Neural progenitor cell (in vitro differentiated cells): ENCODE data around the gene GABRA4.

Experiments
- CTCF ChIP-seq: fragments of 200-600 bp; sonication (generic); IDR thresholded peaks from 2 replicates; pipeline ENCODE4 v1.5.1; 2017; ENCODE audit warnings: antibody characterized with exemption, mild to moderate bottlenecking
- EZH2 ChIP-seq: fragments of 200-600 bp; sonication (generic); IDR thresholded peaks from 2 replicates; pipeline ENCODE4 v1.6.1; 2017; ENCODE audit warnings: antibody characterized with exemption, mild to moderate bottlenecking, moderate library complexity

- TF ChIP-seq CTCF: peak; percentile 71
- TF ChIP-seq EZH2: no peak
Observed at GRCh38 chr4:46931981-46932380, 61.4 kb downstream of the GABRA4 start.
